Activated B cell treated with CpG ODN at 0.5 μM for 24 hours (primary cell): ENCODE results near the gene HIVEP3. TPM values are rescaled to one million over a fixed set of nuclear protein-coding genes. Genes with fewer than 3 reads are reported as not detected.

ENCODE experiments used
- ATAC-seq: fragments of 200-7000 bp; cut with Tn5 transposase; one replicate; pipeline ENCODE4 v1.10.0; 2021; ENCODE audit warnings: low read depth, mild to moderate bottlenecking, moderate library complexity
- CTCF ChIA-PET: fragments of 350-600 bp; sonication (Branson Sonifier 250); formaldehyde crosslinking; loops from one replicate; lab custom pipeline; 2021; ENCODE audit warnings: antibody characterized with exemption; lab: Charles Lee
- POLR2A ChIA-PET: fragments of 350-600 bp; sonication (Branson Sonifier 250); formaldehyde crosslinking; loops from one replicate; lab custom pipeline; 2021; ENCODE audit warnings: antibody characterized with exemption; lab: Charles Lee
- DNase-seq: peaks from one replicate; pipeline ENCODE4 v3.0.0; 2022
- H3K27ac Mint-ChIP-seq: one replicate; pipeline ENCODE4 v1.8.0; 2020; ENCODE audit warnings: mixed read lengths
- H3K27me3 Mint-ChIP-seq: one replicate; pipeline ENCODE4 v1.8.0; 2021; ENCODE audit warnings: mixed read lengths
- H3K36me3 Mint-ChIP-seq: one replicate; pipeline ENCODE4 v1.8.0; 2021; ENCODE audit warnings: low read depth, mixed read lengths
- H3K4me1 Mint-ChIP-seq: one replicate; pipeline ENCODE4 v1.8.0; 2021; ENCODE audit warnings: mixed read lengths
- H3K4me3 Mint-ChIP-seq: one replicate; pipeline ENCODE4 v1.8.0; 2020; ENCODE audit warnings: mild to moderate bottlenecking, mixed read lengths
- H3K9me3 Mint-ChIP-seq: one replicate; pipeline ENCODE4 v1.8.0; 2020; ENCODE audit warnings: mixed read lengths
- CTCF ChIP-seq: fragments of 200-600 bp; IDR thresholded peaks from one replicate; pipeline ENCODE4 v1.8.0; 2022; ENCODE audit warnings: antibody characterized with exemption, mild to moderate bottlenecking
- intact Hi-C: fragments of 100-400 bp; cut with micrococcal nuclease; formaldehyde crosslinking; loops from one replicate; pipeline ENCODE4 v1.15.1; 2024
- total RNA-seq: library from RNA; stranded (reverse); gene quantifications from 2 replicates; pipeline ENCODE4 v1.2.3, GENCODE V29; 2022

The HIVEP3 gene
- total RNA-seq, 1 donor from 2014 or later, result 14.4 TPM

GRCh38 chr1:41535716-41536115 is 383.0 kb downstream of the HIVEP3 start:
- ATAC-seq (no peak), DNase-seq (peak; percentile 7)
- peaks cover 47% of the 10 kb centered on the region for H3K4me1 Mint-ChIP-seq
- no peaks in the 10 kb centered on the region for H3K27me3 Mint-ChIP-seq
- ChIA-PET CTCF (no interaction called here), POLR2A (no interaction called here)
- TF ChIP-seq CTCF, result no peak
- H3K4me3 Mint-ChIP-seq, result no peak overlapping the region
- no peak overlapping the region for H3K27ac Mint-ChIP-seq
- H3K9me3 Mint-ChIP-seq, result no peaks in the 10 kb centered on the region
- intact Hi-C loops, result no loop called here
- peaks cover 2% of the 10 kb centered on the region for H3K36me3 Mint-ChIP-seq

GRCh38 chr1:41535276-41535675 is 383.4 kb downstream of the HIVEP3 start:
- H3K4me3 Mint-ChIP-seq, result no peak overlapping the region
- no peaks in the 10 kb centered on the region for H3K27me3 Mint-ChIP-seq
- H3K9me3 Mint-ChIP-seq, result no peaks in the 10 kb centered on the region
- H3K36me3 Mint-ChIP-seq, result peaks cover 2% of the 10 kb centered on the region
- CTCF ChIA-PET, result no interaction called here
- no peak for TF ChIP-seq CTCF
- DNase-seq (no peak), ATAC-seq (no peak)
- POLR2A ChIA-PET, result no interaction called here
- intact Hi-C loops, result no loop called here
- H3K27ac Mint-ChIP-seq, result no peak overlapping the region
- H3K4me1 Mint-ChIP-seq, result peaks cover 43% of the 10 kb centered on the region

- ATAC-seq (no peak), DNase-seq (peak; percentile 3)
- ChIA-PET CTCF (no interaction called here), POLR2A (interaction anchor here (0.6 kb wide), 1 partner anchor 16 kb away, joined by 3 read pairs; no protein-coding TSS in a partner anchor)
- no peak overlapping the region for H3K4me3 Mint-ChIP-seq
- H3K27ac Mint-ChIP-seq, result no peak overlapping the region
- intact Hi-C loops, result no loop called here
- H3K9me3 Mint-ChIP-seq, result no peaks in the 10 kb centered on the region
- H3K27me3 Mint-ChIP-seq, result no peaks in the 10 kb centered on the region
- H3K4me1 Mint-ChIP-seq, result peaks cover 38% of the 10 kb centered on the region
- peaks cover 2% of the 10 kb centered on the region for H3K36me3 Mint-ChIP-seq
- no peak for TF ChIP-seq CTCF
Observed at GRCh38 chr1:41534181-41535076, 384.3 kb downstream of the HIVEP3 start.

- intact Hi-C loops, result no loop called here
- H3K27me3 Mint-ChIP-seq, result no peaks in the 10 kb centered on the region
- peak; percentile 10 for DNase-seq
- H3K27ac Mint-ChIP-seq, result no peak overlapping the region
- ChIA-PET CTCF (interaction anchor here (1.0 kb wide), 1 partner anchor 18 kb away, joined by 3 read pairs; no protein-coding TSS in a partner anchor), POLR2A (no interaction called here)
- H3K36me3 Mint-ChIP-seq, result peaks cover 2% of the 10 kb centered on the region
- no peak overlapping the region for H3K4me3 Mint-ChIP-seq
- no peaks in the 10 kb centered on the region for H3K9me3 Mint-ChIP-seq
- peaks cover 32% of the 10 kb centered on the region for H3K4me1 Mint-ChIP-seq
- TF ChIP-seq CTCF, result no peak
- no peak for ATAC-seq
Observed at GRCh38 chr1:41533731-41534080, 385.0 kb downstream of the HIVEP3 start.

- Mint-ChIP-seq H3K4me1 (peaks cover 27% of the 10 kb centered on the region), H3K4me3 (no peak overlapping the region), H3K9me3 (no peaks in the 10 kb centered on the region), H3K36me3 (peaks cover 2% of the 10 kb centered on the region), H3K27me3 (no peaks in the 10 kb centered on the region), H3K27ac (no peak overlapping the region)
- intact Hi-C loops, result no loop called here
- POLR2A ChIA-PET, result no interaction called here
- DNase-seq (peak; percentile 6), ATAC-seq (no peak)
- CTCF ChIA-PET, result interaction anchor here (1.0 kb wide), 1 partner anchor 17 kb away, joined by 3 read pairs; no protein-coding TSS in a partner anchor
- TF ChIP-seq CTCF, result no peak
Observed at GRCh38 chr1:41533016-41533730, 385.5 kb downstream of the HIVEP3 start.
